Pulmonary artery endothelial cell (primary cell): ENCODE results near the gene ABCA12. TPM values are rescaled to one million over a fixed set of nuclear protein-coding genes. Genes with fewer than 3 reads are reported as not detected.
"Not testable (repeated sequence)": the region's sequence is repeated elsewhere in the genome, so short reads cannot be mapped to it uniquely, and the experiment has no call there.

Experiments used
- DNase-seq: peaks from one replicate; pipeline ENCODE4 v3.0.0-alpha.2; 2011; ENCODE audit warnings: low read depth, low spot score
- total RNA-seq: library from RNA; depleted of rRNA; stranded (reverse); fragments of >200 nt; gene quantifications from 2 replicates; pipeline ENCODE4 v1.2.3, GENCODE V29; 2014

The ABCA12 gene, protein sequence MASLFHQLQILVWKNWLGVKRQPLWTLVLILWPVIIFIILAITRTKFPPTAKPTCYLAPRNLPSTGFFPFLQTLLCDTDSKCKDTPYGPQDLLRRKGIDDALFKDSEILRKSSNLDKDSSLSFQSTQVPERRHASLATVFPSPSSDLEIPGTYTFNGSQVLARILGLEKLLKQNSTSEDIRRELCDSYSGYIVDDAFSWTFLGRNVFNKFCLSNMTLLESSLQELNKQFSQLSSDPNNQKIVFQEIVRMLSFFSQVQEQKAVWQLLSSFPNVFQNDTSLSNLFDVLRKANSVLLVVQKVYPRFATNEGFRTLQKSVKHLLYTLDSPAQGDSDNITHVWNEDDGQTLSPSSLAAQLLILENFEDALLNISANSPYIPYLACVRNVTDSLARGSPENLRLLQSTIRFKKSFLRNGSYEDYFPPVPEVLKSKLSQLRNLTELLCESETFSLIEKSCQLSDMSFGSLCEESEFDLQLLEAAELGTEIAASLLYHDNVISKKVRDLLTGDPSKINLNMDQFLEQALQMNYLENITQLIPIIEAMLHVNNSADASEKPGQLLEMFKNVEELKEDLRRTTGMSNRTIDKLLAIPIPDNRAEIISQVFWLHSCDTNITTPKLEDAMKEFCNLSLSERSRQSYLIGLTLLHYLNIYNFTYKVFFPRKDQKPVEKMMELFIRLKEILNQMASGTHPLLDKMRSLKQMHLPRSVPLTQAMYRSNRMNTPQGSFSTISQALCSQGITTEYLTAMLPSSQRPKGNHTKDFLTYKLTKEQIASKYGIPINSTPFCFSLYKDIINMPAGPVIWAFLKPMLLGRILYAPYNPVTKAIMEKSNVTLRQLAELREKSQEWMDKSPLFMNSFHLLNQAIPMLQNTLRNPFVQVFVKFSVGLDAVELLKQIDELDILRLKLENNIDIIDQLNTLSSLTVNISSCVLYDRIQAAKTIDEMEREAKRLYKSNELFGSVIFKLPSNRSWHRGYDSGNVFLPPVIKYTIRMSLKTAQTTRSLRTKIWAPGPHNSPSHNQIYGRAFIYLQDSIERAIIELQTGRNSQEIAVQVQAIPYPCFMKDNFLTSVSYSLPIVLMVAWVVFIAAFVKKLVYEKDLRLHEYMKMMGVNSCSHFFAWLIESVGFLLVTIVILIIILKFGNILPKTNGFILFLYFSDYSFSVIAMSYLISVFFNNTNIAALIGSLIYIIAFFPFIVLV (N-terminal part only)
- under 0.01 TPM in 2 replicates for total RNA-seq

DNA sequence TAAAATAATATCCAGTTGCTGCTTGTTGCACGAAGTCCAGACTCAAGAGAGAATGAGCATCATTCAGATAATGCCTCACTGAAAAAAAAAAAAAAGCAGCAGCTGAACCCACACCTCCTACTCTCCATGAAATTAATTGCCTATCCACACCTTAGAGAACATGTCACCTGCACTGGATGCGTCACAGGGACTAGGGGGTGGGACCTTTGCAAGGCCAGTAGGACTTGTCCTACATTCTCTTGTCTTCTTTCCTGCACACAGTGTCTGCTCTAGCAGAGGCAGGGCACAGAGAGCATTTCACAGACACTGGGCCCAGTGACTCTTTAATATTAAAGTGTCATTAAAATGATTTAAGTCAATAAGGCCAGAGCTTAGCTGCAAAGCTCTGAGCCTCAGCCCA, at the start of gene ABCA12:
Gene ABCA12 (minus strand): TSS at position 148 of the 400 bp plus-strand sequence. CDS start 418 bp downstream, outside the sequence.
- DNase-seq: no peak

DNA sequence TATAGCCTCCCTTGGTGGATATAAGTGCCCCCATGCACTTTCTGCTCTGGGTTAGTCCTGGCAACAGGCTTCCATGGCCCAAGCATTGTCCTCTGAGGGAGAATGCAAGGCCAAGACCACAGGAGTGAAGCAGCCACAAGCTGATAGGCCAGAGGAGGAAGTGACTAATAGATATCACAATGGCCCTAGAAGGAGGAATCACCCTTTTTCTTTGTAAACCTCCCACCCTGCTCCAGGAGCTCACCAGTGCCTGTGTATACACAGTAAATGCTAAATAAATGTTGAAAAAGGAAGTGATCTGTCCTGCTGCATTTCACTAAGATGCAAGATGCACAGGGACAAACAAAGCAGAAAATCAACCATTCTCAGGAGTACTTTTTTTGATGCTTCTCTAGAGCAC, 49.7 kb upstream of the ABCA12 start:
- DNase-seq: no peak

DNA sequence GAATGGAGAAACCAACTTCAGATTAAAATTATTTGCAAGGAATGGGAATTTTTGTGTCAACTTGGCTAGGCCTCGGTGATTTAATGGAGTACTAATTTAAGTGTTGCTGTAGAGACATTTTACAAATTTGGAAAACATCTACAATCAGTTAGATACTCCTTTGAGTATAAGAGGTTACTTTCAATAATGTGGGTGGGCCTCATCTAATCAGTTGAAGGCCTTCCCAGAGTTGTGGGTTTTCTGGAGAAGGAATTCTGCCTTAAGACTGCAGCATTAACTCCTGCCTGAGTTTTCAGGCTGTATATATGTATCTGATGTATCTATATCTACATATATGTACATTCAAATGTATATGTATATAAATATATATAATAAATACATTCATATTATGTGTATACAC, 47.6 kb upstream of the ABCA12 start:
- DNase-seq: no peak

DNA sequence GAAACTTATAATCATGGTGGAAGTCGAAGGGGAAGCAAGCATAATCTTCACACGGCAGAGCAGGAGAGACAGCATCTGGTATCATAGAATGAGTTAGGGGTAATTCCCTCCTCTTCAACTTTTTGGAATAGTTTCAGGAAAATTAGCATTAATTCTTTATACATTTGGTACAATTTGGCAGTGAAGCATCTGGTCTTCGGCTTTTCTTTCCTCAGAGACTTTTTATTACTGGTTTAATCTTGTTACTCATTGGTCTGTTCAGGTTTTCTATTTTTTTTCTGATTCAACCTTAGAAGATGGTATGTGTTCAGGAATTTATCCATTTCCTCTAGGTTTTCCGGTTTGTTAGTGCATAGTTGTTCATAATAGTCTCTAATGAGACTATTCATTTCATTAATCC, 39.7 kb upstream of the ABCA12 start:
- no peak for DNase-seq

- DNase-seq: no peak
Observed at GRCh38 chr2:215171796-215172195, 33.4 kb upstream of the ABCA12 start.

- DNase-seq: no peak
Observed at GRCh38 chr2:215171151-215171550, 32.7 kb upstream of the ABCA12 start.

DNA sequence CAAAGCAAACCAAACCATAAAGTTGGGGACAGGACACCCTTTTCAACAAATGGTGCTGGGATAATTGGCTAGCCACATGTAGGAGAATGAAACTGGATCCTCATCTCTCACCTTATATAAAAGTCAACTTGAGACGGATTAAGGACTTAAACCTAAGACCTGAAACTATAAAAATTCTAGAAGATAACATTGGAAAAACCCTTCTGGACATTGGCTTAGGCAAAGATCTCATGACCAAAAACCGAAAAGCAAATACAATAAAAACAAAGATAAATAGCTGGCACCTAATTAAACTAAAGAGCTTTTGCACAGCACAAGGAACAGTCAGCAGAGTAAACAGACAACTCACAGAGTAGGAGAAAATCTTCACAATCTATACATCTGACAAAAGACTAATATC, 28.1 kb upstream of the ABCA12 start:
- not testable (repeated sequence) for DNase-seq

DNA sequence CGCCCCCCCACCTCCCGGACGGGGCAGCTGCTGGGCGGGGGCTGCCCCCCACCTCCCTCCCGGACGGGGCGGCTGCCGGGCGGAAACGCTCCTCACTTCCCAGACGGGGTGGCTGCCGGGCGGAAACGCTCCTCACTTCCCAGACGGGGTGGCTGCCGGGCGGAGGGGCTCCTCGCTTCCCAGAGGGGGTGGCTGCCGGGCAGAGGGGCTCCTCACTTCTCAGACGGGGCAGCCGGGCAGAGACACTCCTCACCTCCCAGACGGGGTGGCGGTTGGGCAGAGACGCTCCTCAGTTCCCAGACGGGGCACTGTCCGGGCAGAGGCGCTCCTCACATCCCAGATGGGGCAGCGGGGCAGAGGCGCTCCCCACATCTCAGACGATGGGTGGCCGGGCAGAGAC, 24.9 kb upstream of the ABCA12 start:
- DNase-seq: not testable (repeated sequence)

DNA sequence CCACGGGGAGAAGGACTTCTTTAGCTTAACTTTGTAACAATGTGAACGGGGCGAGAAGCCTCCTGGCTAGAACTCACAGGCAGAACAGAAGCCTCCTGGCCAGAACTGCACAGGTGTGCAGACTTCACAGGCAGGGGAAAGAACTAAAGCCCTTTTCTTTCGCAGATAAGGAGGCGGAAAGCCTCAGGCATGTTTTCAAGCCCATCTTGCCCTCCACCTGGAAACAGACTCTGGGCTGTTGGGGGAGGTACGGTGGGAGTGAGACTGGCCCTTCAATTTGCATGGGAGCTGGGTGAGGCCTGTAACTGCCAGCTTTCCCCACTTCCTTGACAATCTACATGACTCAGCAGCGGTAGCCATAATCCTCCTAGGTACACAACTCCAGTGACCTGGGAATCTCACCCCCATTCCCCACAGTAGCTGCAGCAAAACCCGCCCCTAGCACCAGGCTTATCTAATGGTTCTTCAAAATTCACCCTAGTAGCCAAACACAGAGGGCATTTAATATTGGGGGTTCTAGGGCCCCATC, 22.9 kb upstream of the ABCA12 start:
- no peak for DNase-seq

DNA sequence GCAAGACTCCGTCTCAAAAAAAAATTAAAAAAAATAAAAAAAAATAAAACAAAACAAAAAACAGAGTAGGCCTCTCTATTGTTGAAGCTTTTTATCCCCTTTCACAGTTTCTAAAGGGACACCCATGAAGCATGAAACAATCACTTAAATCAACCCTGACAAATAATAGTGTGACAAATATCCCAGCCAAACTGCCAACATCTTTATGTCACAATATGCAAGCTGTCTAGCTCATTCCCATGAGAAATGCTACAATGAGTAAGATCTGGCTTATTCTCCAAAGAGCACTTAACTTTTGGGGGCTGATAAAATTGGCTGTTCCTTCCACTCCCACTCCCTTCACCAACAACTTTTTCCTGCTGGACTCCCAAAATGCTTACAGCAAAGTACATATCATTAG, 21.7 kb upstream of the ABCA12 start:
- no peak for DNase-seq

DNA sequence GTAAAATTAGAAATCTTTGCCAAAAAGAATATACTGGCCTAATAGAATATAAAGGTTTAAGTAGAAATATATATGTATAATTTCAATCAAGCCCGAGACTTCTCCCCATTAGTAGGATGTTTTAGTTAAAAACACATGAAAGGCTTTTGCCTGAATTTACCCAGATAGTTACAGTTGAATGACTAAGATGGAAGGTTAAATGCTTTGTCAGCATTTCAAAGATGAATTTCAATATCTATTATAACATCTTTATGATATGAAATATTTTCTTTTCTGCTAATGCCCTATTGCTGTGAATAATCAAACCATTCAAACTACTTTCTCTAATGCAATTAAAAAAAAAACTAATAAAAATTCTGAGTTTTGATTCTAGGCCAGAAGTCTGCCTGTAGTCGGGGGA, 18.0 kb upstream of the ABCA12 start:
- DNase-seq: no peak

GRCh38 chr2:215149894-215150293, 11.5 kb upstream of the ABCA12 start:
- DNase-seq: no peak

DNA sequence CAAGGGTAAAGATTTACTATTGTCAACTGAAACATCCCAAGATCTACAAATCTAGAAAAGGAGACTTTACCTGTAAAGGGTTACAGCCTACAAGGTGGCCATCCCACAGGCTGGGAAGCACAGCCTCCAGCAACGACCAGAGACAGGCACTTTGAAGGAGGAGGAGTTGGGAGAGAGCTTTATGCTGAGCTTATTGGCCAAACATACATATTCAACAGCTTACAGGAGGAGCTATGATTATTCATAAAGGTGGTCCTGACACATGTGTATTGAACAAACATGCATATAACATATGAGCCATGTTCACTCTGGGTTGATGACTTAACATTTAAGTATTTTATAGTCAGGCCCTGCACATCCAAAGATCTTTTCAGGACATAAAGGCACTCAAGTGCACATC, 11.1 kb upstream of the ABCA12 start:
- DNase-seq: no peak

DNA sequence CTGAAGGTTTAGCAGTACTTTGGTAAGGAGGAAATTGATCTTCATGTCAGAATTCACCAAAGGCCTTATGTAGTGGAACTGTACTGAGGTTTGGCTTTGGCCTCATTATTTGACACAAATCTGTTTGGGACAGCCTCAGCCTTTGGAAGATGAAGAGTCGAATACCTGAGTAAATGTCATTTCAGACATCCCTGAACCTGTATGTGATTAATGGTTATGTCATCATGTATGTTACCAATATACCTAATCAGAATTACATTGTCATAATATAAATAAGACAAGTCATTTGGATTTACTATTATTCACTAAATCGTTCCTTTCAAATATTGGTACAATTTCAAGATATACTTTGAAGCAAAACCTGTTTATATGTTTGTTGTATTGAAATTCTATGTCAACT, 10.6 kb upstream of the ABCA12 start:
- DNase-seq: no peak

DNA sequence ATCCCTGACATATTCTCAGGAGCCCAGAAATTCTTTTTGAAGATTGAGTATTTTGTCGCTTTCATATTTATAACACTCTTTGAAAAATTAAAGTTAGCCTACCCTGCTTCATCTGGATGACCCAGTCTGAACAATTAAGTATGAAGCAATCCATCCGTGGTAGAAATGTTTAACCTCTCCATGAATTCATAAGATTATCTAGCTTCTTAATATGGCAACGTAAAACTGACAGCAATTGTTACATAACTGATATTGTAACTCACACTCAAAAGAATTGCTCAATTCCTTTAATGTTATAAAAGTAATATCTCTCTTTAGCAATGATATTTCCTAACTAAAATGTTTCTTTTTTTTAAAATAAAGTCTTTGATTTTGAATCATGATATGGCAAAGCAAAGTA, 7.2 kb upstream of the ABCA12 start:
- no peak for DNase-seq

DNA sequence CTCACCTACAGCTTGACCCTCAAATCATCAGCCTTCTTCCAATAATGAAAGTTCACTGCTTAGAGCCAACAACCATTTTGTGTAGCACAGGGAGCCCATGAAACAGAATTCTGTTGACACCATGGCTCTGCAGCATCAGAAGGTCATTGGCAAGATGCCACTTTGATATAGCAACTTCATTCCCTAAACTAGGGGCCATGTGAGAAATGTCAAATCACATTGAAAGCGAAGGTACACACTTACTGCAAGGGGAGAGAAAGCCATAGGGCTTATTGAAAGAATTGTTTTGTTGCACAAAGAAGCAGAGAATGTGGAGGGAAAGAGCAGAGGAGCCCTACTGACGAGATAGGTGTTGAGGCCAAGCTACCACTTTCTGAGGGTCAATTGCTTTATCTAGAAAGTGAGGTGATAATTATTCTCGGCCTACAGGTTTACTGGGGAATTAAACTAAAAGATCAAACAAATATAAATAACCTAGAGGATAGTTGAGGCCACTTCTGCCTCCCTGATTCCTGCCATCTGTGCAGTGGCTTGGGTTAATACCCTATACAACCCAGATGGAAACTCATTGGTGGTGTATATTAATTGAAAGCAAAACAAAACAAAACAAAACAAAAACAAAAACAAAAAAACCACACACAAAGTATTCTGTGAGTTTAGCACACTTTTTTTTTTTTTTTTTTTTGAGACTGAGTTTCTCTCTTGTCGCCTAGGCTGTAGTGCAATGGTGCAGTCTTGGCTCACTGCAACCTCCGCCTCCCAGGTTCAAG, 5.9 kb upstream of the ABCA12 start:
- DNase-seq: no peak

DNA sequence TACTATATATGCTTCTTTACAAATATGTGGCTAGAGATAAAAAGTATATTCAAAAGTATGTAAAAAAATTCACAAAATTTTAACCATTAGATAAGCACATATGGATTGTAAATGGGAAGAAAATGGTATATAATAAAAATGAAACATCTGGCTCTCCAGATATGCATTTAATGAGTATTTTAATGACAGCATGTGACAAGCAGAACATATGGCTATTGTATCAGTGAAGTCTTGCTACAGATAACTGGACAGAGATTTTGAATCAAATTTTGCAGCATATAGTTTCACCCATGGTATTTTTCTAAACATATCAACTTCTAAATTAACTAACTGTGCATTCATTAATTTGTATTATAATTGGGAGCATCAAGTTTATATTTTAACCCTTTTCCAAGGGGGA, 5.0 kb upstream of the ABCA12 start:
- DNase-seq: no peak

GRCh38 chr2:215141706-215142105, 3.3 kb upstream of the ABCA12 start:
- no peak for DNase-seq

- DNase-seq: no peak
Observed at GRCh38 chr2:215140166-215140707, 1.8 kb upstream of the ABCA12 start.

DNA sequence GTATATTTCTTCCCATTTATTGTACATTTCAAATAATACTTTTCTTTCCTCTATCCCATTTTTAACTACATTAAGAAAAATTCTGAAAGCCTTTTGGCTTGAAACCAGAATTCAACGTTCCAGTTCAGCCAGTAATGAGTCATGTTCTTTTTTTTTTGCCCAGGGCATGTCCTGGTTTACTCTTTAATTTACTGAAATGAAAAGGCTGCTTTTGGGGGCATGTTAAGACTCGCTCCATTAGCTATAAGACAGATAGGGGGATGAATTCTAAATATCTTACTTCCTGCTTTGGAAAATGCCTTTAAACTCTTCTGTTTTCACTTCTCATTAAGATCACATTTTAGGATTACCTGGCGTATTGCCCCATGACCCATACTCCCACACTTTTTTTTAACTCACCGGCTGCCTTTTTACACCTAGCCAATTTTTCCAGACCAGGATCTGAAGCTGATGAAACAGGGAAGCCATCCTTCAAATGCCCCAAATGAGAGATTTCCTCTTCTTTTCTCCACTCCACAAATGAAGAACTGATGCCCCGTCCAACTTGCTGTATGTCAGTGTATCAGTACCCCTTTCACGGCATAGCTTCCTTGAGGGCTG, 585 bp downstream of the ABCA12 start:
- no peak for DNase-seq
